Brain microvascular endothelial cell (primary cell): ENCODE measurements around the gene LLGL2.
A peak's percentile ranks its signal among the peaks of the same experiment; 100 is the strongest.

Experiments
- DNase-seq: peaks from one replicate; pipeline ENCODE4 v3.0.0-alpha.2; 2020
- H3K27ac ChIP-seq: fragments of 250-450 bp; sonication (Bioruptor Pico); 2 replicates; pipeline ENCODE4 v1.5.1; 2020; ENCODE audit warnings: mild to moderate bottlenecking, moderate library complexity
- H3K27me3 ChIP-seq: fragments of 250-450 bp; sonication (Bioruptor Pico); replicated peaks from 2 replicates; pipeline ENCODE4 v1.5.1; 2020; ENCODE audit warnings: mild to moderate bottlenecking
- H3K36me3 ChIP-seq: fragments of 250-450 bp; sonication (Bioruptor Pico); replicated peaks from 2 replicates; pipeline ENCODE4 v1.5.1; 2020; ENCODE audit warnings: mild to moderate bottlenecking
- H3K4me3 ChIP-seq: 2 replicates; pipeline ENCODE4 v1.5.1; 2011; ENCODE audit warnings: low read depth, mild to moderate bottlenecking, control low read depth, low read length, moderate library complexity
- CTCF ChIP-seq: IDR thresholded peaks from 2 replicates; pipeline ENCODE4 v1.5.1; 2011; ENCODE audit warnings: low read depth, mild to moderate bottlenecking, moderate library complexity, low read length, control low read depth, inconsistent platforms; ENCODE audit errors: missing control alignments
- in situ Hi-C: cut with HindIII; loops from 2 replicates; pipeline ENCODE4 v1.10.0; 2017; ENCODE audit warnings: low sequenced_read_pairs, low pct_ligation_motif_present

The LLGL2 gene

GRCh38 chr17:75596320-75597087 is 71.0 kb downstream of the LLGL2 start:
- in situ Hi-C loops = no loop called here
- no peak for TF ChIP-seq CTCF
- Histone ChIP-seq H3K27me3 (no peaks in the 10 kb centered on the region), H3K4me3 (no peak overlapping the region), H3K36me3 (no peaks in the 10 kb centered on the region), H3K27ac (no peak overlapping the region)
- DNase-seq = no peak

GRCh38 chr17:75601057-75601987 is 75.8 kb downstream of the LLGL2 start:
- in situ Hi-C loops = no loop called here
- TF ChIP-seq CTCF = peak; percentile 84

GRCh38 chr17:75602644-75603043 is 77.1 kb downstream of the LLGL2 start:
- H3K36me3 ChIP-seq = no peaks in the 10 kb centered on the region
- no peak overlapping the region for H3K27ac ChIP-seq
- no peak for DNase-seq
- no peak overlapping the region for H3K4me3 ChIP-seq
- in situ Hi-C loops = no loop called here
- no peak for TF ChIP-seq CTCF
- no peaks in the 10 kb centered on the region for H3K27me3 ChIP-seq

More at GRCh38 chr17:75601057-75601987, 75.8 kb downstream of the LLGL2 start:
- no peaks in the 10 kb centered on the region for H3K27me3 ChIP-seq
- peak; percentile 28 for DNase-seq
- H3K36me3 ChIP-seq = no peaks in the 10 kb centered on the region
- H3K27ac ChIP-seq = no peak overlapping the region
- no peak overlapping the region for H3K4me3 ChIP-seq

- Histone ChIP-seq H3K4me3 (no peak overlapping the region), H3K27me3 (no peaks in the 10 kb centered on the region), H3K27ac (no peak overlapping the region), H3K36me3 (no peaks in the 10 kb centered on the region)
- in situ Hi-C loops = no loop called here
- no peak for DNase-seq
- TF ChIP-seq CTCF = no peak
Observed at GRCh38 chr17:75603123-75603522, 77.6 kb downstream of the LLGL2 start.

- in situ Hi-C loops = no loop called here
- no peak overlapping the region for H3K27ac ChIP-seq
- no peaks in the 10 kb centered on the region for H3K27me3 ChIP-seq
- no peak for TF ChIP-seq CTCF
- DNase-seq = no peak
- H3K36me3 ChIP-seq = no peaks in the 10 kb centered on the region
- H3K4me3 ChIP-seq = no peak overlapping the region
Observed at GRCh38 chr17:75604034-75604695, 78.7 kb downstream of the LLGL2 start.
